ENCODE measurements around the gene LRP6.

DNA sequence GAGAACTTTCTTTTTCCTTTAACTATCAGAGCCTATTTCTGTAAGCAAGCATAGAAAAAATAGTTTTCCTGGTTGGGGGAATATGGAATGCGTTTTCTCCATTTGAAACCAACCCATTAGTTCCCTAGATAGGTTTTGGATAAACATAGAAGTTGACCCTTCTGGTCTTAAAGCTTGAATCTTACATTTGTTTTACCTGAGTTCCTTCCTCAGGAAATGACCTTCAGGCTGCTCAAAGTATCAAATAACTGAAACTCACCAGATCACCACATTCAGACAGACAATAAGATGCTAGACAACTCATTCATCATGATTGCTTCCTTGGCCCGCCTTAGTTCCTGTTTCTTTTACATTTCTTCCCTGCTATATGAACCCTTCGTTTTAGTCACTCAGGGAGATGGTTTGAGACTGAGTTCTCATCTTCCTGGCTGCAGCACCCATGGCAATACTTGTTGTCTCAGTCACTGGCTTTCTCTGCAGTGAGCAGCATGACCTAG is 52.2 kb downstream of the LRP6 start:
- TF ChIP-seq, protein P1, sequence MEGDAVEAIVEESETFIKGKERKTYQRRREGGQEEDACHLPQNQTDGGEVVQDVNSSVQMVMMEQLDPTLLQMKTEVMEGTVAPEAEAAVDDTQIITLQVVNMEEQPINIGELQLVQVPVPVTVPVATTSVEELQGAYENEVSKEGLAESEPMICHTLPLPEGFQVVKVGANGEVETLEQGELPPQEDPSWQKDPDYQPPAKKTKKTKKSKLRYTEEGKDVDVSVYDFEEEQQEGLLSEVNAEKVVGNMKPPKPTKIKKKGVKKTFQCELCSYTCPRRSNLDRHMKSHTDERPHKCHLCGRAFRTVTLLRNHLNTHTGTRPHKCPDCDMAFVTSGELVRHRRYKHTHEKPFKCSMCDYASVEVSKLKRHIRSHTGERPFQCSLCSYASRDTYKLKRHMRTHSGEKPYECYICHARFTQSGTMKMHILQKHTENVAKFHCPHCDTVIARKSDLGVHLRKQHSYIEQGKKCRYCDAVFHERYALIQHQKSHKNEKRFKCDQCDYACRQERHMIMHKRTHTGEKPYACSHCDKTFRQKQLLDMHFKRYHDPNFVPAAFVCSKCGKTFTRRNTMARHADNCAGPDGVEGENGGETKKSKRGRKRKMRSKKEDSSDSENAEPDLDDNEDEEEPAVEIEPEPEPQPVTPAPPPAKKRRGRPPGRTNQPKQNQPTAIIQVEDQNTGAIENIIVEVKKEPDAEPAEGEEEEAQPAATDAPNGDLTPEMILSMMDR (IDR thresholded peaks at IDR 0.05): no peak
- no peak for TF ChIP-seq POLR2AphosphoS5 (IDR thresholded peaks at IDR 0.05; ENCODE audit: low read depth, low read length)

Measured in Panc1 (cell line).